A673 (cell line): ENCODE results near the gene ANKRD27. TPM values are rescaled to one million over a fixed set of nuclear protein-coding genes. Genes with fewer than 3 reads are reported as not detected.
A peak's percentile ranks its signal among the peaks of the same experiment; 100 is the strongest.

Experiments used
- BruUV-seq: library from RNA; stranded (reverse); fragments of 400-500 nt; replicated peaks from 2 replicates; lab custom pipeline; 2021; lab: Mats Ljungman, UMichigan
- CTCF ChIA-PET: fragments of 300-600 bp; sonication (Branson Sonifier 250); formaldehyde crosslinking; loops from one replicate; lab custom pipeline; 2022; ENCODE audit warnings: antibody characterized with exemption; lab: Charles Lee
- POLR2A ChIA-PET: fragments of 300-600 bp; sonication (Branson Sonifier 250); formaldehyde crosslinking; loops from one replicate; lab custom pipeline; 2022; ENCODE audit warnings: antibody characterized with exemption; ENCODE audit not compliant: low non-redundant PET; lab: Charles Lee
- DNase-seq: peaks from one replicate; pipeline ENCODE4 v3.0.0-alpha.2; 2015; ENCODE audit warnings: low spot score
- H3K27ac ChIP-seq: fragments of 200-600 bp; sonication (generic); 2 replicates; pipeline ENCODE4 v1.5.1; 2016; ENCODE audit warnings: mixed run types, low read depth, mild to moderate bottlenecking, mixed read lengths, antibody characterized with exemption, low read length; ENCODE audit not compliant: poor library complexity, severe bottlenecking
- H3K27me3 ChIP-seq: fragments of 200-600 bp; sonication (generic); replicated peaks from 2 replicates; pipeline ENCODE4 v1.6.1; 2017; ENCODE audit warnings: mixed run types, low read depth, mild to moderate bottlenecking, mixed read lengths, antibody characterized with exemption, low read length; ENCODE audit not compliant: insufficient read depth, poor library complexity
- H3K36me3 ChIP-seq: fragments of 200-600 bp; sonication (generic); 2 replicates; pipeline ENCODE4 v1.6.1; 2016; ENCODE audit warnings: mixed run types, mild to moderate bottlenecking, mixed read lengths, antibody characterized with exemption, low read length; ENCODE audit not compliant: insufficient read depth, poor library complexity, severe bottlenecking
- H3K4me1 ChIP-seq: fragments of 200-600 bp; sonication (generic); 2 replicates; pipeline ENCODE4 v1.6.1; 2017; ENCODE audit warnings: mixed run types, mild to moderate bottlenecking, mixed read lengths, antibody characterized with exemption, low read length; ENCODE audit not compliant: insufficient read depth, poor library complexity, severe bottlenecking
- H3K4me3 ChIP-seq: fragments of 200-600 bp; sonication (generic); 2 replicates; pipeline ENCODE4 v1.5.1; 2016; ENCODE audit warnings: low read depth, mixed run types, mild to moderate bottlenecking, mixed read lengths, low read length; ENCODE audit not compliant: poor library complexity, severe bottlenecking
- H3K9me3 ChIP-seq: fragments of 200-600 bp; sonication (generic); 2 replicates; pipeline ENCODE4 v1.6.1; 2016; ENCODE audit warnings: mixed run types, low read depth, mild to moderate bottlenecking, mixed read lengths, antibody characterized with exemption, low read length; ENCODE audit not compliant: poor library complexity, severe bottlenecking
- CTCF ChIP-seq: fragments of 300-800, 200-600 bp; sonication (generic); conservative IDR thresholded peaks from 2 replicates; pipeline ENCODE4 v1.5.1; 2017; ENCODE audit warnings: low read depth, mild to moderate bottlenecking, antibody characterized with exemption, low read length, moderate library complexity, mixed read lengths
- EZH2 ChIP-seq: fragments of 200-600 bp; sonication (generic); IDR thresholded peaks from 2 replicates; pipeline ENCODE4 v1.6.1; 2017; ENCODE audit warnings: borderline replicate concordance, low read depth, mild to moderate bottlenecking, mixed read lengths, antibody characterized with exemption, low read length; ENCODE audit not compliant: poor library complexity, severe bottlenecking
- intact Hi-C: fragments of 100-400 bp; cut with micrococcal nuclease; formaldehyde crosslinking; loops from one replicate; pipeline ENCODE4 v1.10.0; 2022; ENCODE audit not compliant: unreplicated experiment
- total RNA-seq: library from RNA; stranded (reverse); gene quantifications from 2 replicates; pipeline ENCODE4 v1.2.3, GENCODE V29; 2021

The ANKRD27 gene
- total RNA-seq, 1 experiment from 2014 or later = 25.0 TPM

GRCh38 chr19:32637480-32637879, 37.5 kb downstream of the ANKRD27 start:
- peaks cover 6% of the 10 kb centered on the region for H3K36me3 ChIP-seq
- H3K4me1 ChIP-seq = no peaks in the 10 kb centered on the region
- ChIA-PET CTCF (no interaction called here), POLR2A (interaction anchor here (0.5 kb wide), 1 partner anchor 211 kb away, joined by 3 read pairs; no protein-coding TSS in a partner anchor)
- intact Hi-C loops = no loop called here
- no TSS peak for BruUV-seq
- no peaks in the 10 kb centered on the region for H3K27me3 ChIP-seq
- H3K27ac ChIP-seq = no peak overlapping the region
- no peak for TF ChIP-seq EZH2
- no peak for TF ChIP-seq CTCF
- no peak overlapping the region for H3K4me3 ChIP-seq
- DNase-seq = no peak
- H3K9me3 ChIP-seq = no peaks in the 10 kb centered on the region

GRCh38 chr19:32631381-32631780, 43.6 kb downstream of the ANKRD27 start:
- Histone ChIP-seq H3K27ac (no peak overlapping the region), H3K36me3 (no peaks in the 10 kb centered on the region), H3K4me3 (no peak overlapping the region), H3K27me3 (no peaks in the 10 kb centered on the region), H3K9me3 (no peaks in the 10 kb centered on the region), H3K4me1 (no peaks in the 10 kb centered on the region)
- DNase-seq = peak; percentile 21
- BruUV-seq = no TSS peak
- ChIA-PET POLR2A (no interaction called here), CTCF (no interaction called here)
- TF ChIP-seq EZH2 = no peak
- TF ChIP-seq CTCF = no peak
- intact Hi-C loops = no loop called here

- no peaks in the 10 kb centered on the region for H3K36me3 ChIP-seq
- H3K4me3 ChIP-seq = no peak overlapping the region
- TF ChIP-seq EZH2 = no peak
- no peak for TF ChIP-seq CTCF
- CTCF ChIA-PET = no interaction called here
- H3K27me3 ChIP-seq = no peaks in the 10 kb centered on the region
- POLR2A ChIA-PET = no interaction called here
- BruUV-seq = no TSS peak
- H3K4me1 ChIP-seq = no peaks in the 10 kb centered on the region
- intact Hi-C loops = no loop called here
- H3K27ac ChIP-seq = no peak overlapping the region
- H3K9me3 ChIP-seq = no peaks in the 10 kb centered on the region
- no peak for DNase-seq
Measured at GRCh38 chr19:32630338-32630737, 44.6 kb downstream of the ANKRD27 start.
